Raji (cell line): Measurements from ENCODE around the gene SACS.

Experiments used
- POLR2A ChIP-seq: IDR thresholded peaks from 2 replicates; pipeline ENCODE4 v1.6.1; 2011; ENCODE audit warnings: low read depth, low read length, control low read depth; ENCODE audit not compliant: insufficient read depth

Gene SACS

GRCh38 chr13:23433171-23434153 is at the start of gene SACS:
SACS (minus strand) TSS chr13:23433702; CDS start chr13:23411239, 22,463 bp downstream.
- no peak for TF ChIP-seq POLR2A

- TF ChIP-seq POLR2A, result no peak
Measured at GRCh38 chr13:23480324-23480723, 46.8 kb upstream of the SACS start.

- TF ChIP-seq POLR2A, result no peak
Measured at GRCh38 chr13:23477101-23477500, 43.6 kb upstream of the SACS start.

GRCh38 chr13:23473221-23473620 is 39.7 kb upstream of the SACS start:
- no peak for TF ChIP-seq POLR2A

GRCh38 chr13:23472189-23472588 is 38.7 kb upstream of the SACS start:
- no peak for TF ChIP-seq POLR2A

GRCh38 chr13:23470790-23471614 is 37.5 kb upstream of the SACS start:
- TF ChIP-seq POLR2A, result no peak

GRCh38 chr13:23469951-23470421 is 36.5 kb upstream of the SACS start:
- no peak for TF ChIP-seq POLR2A

GRCh38 chr13:23468811-23469210 is 35.3 kb upstream of the SACS start:
- no peak for TF ChIP-seq POLR2A

- TF ChIP-seq POLR2A, result no peak
Measured at GRCh38 chr13:23467932-23468278, 34.4 kb upstream of the SACS start.

GRCh38 chr13:23467048-23467931 is 33.8 kb upstream of the SACS start:
- no peak for TF ChIP-seq POLR2A

- TF ChIP-seq POLR2A, result no peak
Measured at GRCh38 chr13:23466144-23467002, 32.9 kb upstream of the SACS start.

GRCh38 chr13:23463661-23464060 is 30.2 kb upstream of the SACS start:
- no peak for TF ChIP-seq POLR2A

GRCh38 chr13:23462815-23463559 is 29.5 kb upstream of the SACS start:
- TF ChIP-seq POLR2A, result no peak

GRCh38 chr13:23461544-23461943 is 28.0 kb upstream of the SACS start:
- no peak for TF ChIP-seq POLR2A

GRCh38 chr13:23460921-23461320 is 27.4 kb upstream of the SACS start:
- TF ChIP-seq POLR2A, result no peak
